Measurements from ENCODE around the gene HACE1.

HACE1 gene

DNA sequence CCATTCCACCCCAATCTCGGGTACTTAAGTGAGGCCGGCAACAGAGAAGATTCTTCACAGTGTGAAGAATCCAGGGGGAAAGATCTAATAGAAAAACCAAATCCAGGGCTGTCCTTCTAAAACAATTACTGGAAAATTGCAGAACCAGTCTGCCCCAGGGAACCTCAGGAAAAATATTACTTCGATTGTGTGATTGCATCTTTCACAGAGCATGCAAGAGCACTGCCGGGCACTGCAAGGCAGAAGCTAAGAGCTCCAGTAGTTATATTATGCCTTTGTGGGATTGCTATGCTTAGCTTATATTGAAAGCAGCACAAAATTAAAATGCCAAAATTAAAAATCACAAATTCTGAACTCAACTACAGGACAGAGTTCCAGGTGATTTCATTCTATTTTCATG, 175.9 kb downstream of the HACE1 start:
- DNase-seq = no peak

DNA sequence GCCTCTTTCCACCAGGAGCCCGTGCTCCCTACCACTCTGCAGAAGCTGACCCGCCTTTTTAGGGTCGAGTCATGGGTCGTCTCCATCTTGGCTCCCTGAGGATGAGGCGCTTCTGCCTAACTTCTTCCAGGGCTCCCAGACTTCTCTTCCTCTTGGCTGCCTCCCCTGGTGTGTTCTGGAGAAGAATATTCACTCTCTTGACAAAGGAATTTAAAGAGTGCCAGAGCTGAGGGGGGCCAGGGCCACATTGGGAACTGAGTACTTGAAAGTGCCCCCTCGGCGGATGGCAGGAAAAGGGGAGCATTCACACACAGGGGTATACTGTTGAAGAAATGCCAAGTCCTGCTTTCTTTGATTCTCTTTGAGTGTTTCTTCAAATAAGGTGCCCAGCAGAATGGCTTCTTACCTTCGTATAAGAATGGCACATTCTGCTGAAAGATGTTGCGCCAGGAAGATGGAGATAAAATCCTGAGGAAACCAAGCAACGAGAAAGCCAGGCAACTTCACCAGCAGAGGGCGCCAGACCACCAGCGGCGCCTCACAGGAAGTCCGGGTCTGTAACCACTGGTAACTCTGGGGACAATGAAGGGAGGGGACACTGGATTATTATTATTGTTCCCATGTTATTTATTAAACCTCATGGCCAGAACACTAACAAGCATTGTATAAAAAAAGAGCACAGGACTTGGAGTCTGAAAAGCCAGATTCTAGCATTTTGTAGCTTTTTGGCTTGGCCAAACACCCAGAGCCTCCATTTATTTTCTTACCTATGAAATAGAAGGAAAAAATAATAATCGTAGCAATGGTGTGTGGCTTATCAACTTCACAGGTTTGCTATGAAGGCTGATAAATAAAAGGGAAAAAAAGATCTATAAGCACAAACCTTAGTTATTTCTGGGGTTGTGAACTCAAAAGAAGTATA, 176.7 kb downstream of the HACE1 start:
- DNase-seq = peak; percentile 72

GRCh38 chr6:104680539-104680938, 179.2 kb downstream of the HACE1 start:
- no peak for DNase-seq

DNA sequence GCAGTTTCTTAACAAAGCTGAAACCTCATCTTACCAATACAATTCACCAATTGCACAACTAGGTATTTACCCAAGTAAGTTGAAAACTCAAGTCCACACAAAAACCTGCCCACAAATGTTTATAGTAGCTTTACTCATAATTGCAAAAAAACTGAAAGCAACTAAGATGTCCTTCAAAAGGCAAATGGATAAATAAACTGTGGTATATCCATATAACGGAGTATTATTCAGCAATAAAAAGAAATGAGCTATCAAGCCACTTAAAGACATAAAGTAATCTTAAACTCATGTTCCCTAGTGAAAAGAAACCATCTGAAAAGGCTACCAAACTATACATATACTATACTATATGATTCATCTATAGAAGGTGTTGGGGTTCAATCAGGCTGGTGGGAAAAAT, 179.7 kb downstream of the HACE1 start:
- DNase-seq = no peak

Data from stimulated activated CD4-positive, alpha-beta T cell treated with anti-CD3 and anti-CD28 coated beads, Interleukin-4, amount 100 ng/mL, for 1 hour (primary cell).